Activated CD4-positive, alpha-beta memory T cell treated with anti-CD3 and anti-CD28 coated beads for 36 hours (primary cell): ENCODE results near the gene C12orf75. TPM values are rescaled to one million over a fixed set of nuclear protein-coding genes. Genes with fewer than 3 reads are reported as not detected.
A peak's percentile ranks its signal among the peaks of the same experiment; 100 is the strongest.
"Not testable (repeated sequence)": the region's sequence is repeated elsewhere in the genome, so short reads cannot be mapped to it uniquely, and the experiment has no call there.

Source experiments
- CTCF ChIA-PET: fragments of 350-600 bp; sonication (Branson Sonifier 250); formaldehyde crosslinking; loops from one replicate; lab custom pipeline; 2021; ENCODE audit warnings: antibody characterized with exemption, inconsistent platforms; lab: Charles Lee
- POLR2A ChIA-PET: fragments of 350-600 bp; sonication (Branson Sonifier 250); formaldehyde crosslinking; loops from one replicate; lab custom pipeline; 2021; ENCODE audit warnings: antibody characterized with exemption; lab: Charles Lee
- DNase-seq: peaks from one replicate; pipeline ENCODE4 v3.0.0-alpha.2; 2020
- H3K27ac Mint-ChIP-seq: one replicate; pipeline ENCODE4 v1.8.0; 2021; ENCODE audit warnings: mixed read lengths
- H3K27me3 Mint-ChIP-seq: one replicate; pipeline ENCODE4 v1.8.0; 2021; ENCODE audit warnings: mixed read lengths
- H3K36me3 Mint-ChIP-seq: one replicate; pipeline ENCODE4 v1.8.0; 2021; ENCODE audit warnings: mixed read lengths
- H3K4me1 Mint-ChIP-seq: one replicate; pipeline ENCODE4 v1.8.0; 2021; ENCODE audit warnings: low read depth, mixed read lengths
- H3K4me3 Mint-ChIP-seq: one replicate; pipeline ENCODE4 v1.8.0; 2021; ENCODE audit warnings: mild to moderate bottlenecking, mixed read lengths
- H3K9me3 Mint-ChIP-seq: one replicate; pipeline ENCODE4 v1.8.0; 2021; ENCODE audit warnings: mixed read lengths
- intact Hi-C: fragments of 100-400 bp; cut with micrococcal nuclease; formaldehyde crosslinking; loops from one replicate; pipeline ENCODE4 v1.15.1; 2023
- total RNA-seq, 2 experiments: library from RNA; stranded (reverse); gene quantifications; one replicate each; pipeline ENCODE4 v1.2.3, GENCODE V29; 2021

The C12orf75 gene
- total RNA-seq, 2 experiments from 2014 or later: 73.7 to 79.7 TPM

DNA sequence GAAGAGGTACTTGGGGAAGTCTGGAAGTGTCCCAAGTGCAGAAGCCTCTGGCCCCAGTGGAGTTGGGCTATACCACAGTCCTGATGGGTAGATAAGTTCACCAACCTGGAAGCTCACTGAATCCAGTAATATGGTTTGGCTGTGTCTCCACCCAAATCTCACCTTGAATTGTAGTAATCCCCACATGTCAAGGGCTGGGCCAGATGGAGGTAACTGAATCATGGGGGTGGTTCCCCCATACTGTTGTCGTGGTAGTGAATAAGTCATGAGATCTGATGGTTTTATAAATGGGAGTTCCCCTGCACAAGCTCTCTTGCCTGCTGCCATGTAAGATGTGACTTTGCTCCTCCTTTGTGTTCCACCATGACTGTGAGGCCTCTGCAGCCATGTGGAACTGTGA lies 11.1 kb downstream of the C12orf75 start:
- peak; percentile 18 for DNase-seq
- H3K4me1 Mint-ChIP-seq, H3K27me3 Mint-ChIP-seq, H3K4me3 Mint-ChIP-seq, CTCF ChIA-PET, intact Hi-C loops, POLR2A ChIA-PET, H3K27ac Mint-ChIP-seq: not testable (repeated sequence)
- Mint-ChIP-seq H3K9me3 (peaks cover 15% of the 10 kb centered on the region), H3K36me3 (peaks cover 18% of the 10 kb centered on the region)

DNA sequence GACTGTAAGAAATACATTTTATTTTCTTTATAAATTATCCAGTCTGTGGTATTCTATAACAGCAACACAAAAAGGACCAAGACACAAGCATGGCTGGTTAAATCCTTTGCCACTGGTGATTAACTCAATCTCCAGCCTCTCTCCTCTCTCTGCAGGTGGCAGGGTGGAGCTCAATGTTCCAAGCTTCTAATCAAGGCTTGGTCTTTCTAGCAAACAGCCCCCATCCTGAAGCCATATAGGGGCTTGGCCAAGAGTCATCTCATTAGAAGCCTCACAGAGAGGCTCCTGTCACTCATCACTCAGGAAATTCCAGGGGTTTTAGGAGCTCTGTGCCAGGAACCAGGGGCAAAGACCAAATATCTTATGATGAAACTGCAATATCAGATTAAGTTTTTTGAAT lies 12.0 kb downstream of the C12orf75 start:
- H3K27me3 Mint-ChIP-seq: no peaks in the 10 kb centered on the region
- CTCF ChIA-PET: interaction anchor here (1.2 kb wide), 1 partner anchor 15 kb away, joined by 3 read pairs; no protein-coding TSS in a partner anchor
- H3K9me3 Mint-ChIP-seq: peaks cover 15% of the 10 kb centered on the region
- no peak overlapping the region for H3K27ac Mint-ChIP-seq
- intact Hi-C loops: no loop called here
- H3K4me3 Mint-ChIP-seq: no peak overlapping the region
- POLR2A ChIA-PET: no interaction called here
- no peak for DNase-seq
- peaks cover 1% of the 10 kb centered on the region for H3K4me1 Mint-ChIP-seq
- peaks cover 18% of the 10 kb centered on the region for H3K36me3 Mint-ChIP-seq

GRCh38 chr12:105343836-105344235 lies 13.3 kb downstream of the C12orf75 start:
- no peaks in the 10 kb centered on the region for H3K4me1 Mint-ChIP-seq
- ChIA-PET CTCF (no interaction called here), POLR2A (no interaction called here)
- DNase-seq: no peak
- no peaks in the 10 kb centered on the region for H3K27me3 Mint-ChIP-seq
- H3K9me3 Mint-ChIP-seq: peaks cover 15% of the 10 kb centered on the region
- intact Hi-C loops: no loop called here
- no peak overlapping the region for H3K4me3 Mint-ChIP-seq
- H3K36me3 Mint-ChIP-seq: peaks cover 18% of the 10 kb centered on the region
- no peak overlapping the region for H3K27ac Mint-ChIP-seq

- Mint-ChIP-seq H3K36me3 (peaks cover 4% of the 10 kb centered on the region), H3K4me3 (no peak overlapping the region), H3K27me3 (no peaks in the 10 kb centered on the region), H3K4me1 (peaks cover 4% of the 10 kb centered on the region), H3K9me3 (no peaks in the 10 kb centered on the region), H3K27ac (no peak overlapping the region)
- CTCF ChIA-PET: no interaction called here
- intact Hi-C loops: no loop called here
- DNase-seq: no peak
- POLR2A ChIA-PET: no interaction called here
These were observed 17.0 kb downstream of the C12orf75 start for GRCh38 chr12:105347499-105347898.

- H3K36me3 Mint-ChIP-seq: peaks cover 4% of the 10 kb centered on the region
- H3K4me3 Mint-ChIP-seq: no peak overlapping the region
- CTCF ChIA-PET: no interaction called here
- peaks cover 4% of the 10 kb centered on the region for H3K4me1 Mint-ChIP-seq
- no peak for DNase-seq
- H3K27ac Mint-ChIP-seq: no peak overlapping the region
- no peaks in the 10 kb centered on the region for H3K9me3 Mint-ChIP-seq
- POLR2A ChIA-PET: no interaction called here
- H3K27me3 Mint-ChIP-seq: no peaks in the 10 kb centered on the region
- intact Hi-C loops: no loop called here
These were observed 17.7 kb downstream of the C12orf75 start for GRCh38 chr12:105348142-105348541.

DNA sequence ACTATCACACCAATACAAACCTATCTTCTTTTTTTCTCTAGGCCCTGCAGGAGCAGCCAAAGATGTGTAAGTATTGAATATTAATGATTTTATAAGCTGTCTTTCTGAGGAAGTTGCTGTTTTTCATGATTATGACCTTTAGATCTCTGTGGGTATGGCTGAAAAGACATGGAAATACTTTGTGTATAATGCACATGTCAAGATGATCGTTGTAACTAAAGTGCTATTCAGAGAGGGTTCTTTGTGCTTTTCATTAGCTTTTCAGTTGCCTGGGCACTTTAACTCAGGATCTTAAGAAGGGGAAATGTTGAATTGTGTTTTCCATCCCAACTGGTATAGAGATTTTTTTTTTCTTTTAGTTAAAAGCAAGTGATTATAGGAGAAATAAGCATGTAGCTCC lies 18.1 kb downstream of the C12orf75 start:
- DNase-seq: no peak
- Mint-ChIP-seq H3K9me3 (no peaks in the 10 kb centered on the region), H3K27me3 (no peaks in the 10 kb centered on the region), H3K36me3 (peaks cover 4% of the 10 kb centered on the region), H3K4me3 (no peak overlapping the region), H3K27ac (no peak overlapping the region), H3K4me1 (peaks cover 4% of the 10 kb centered on the region)
- intact Hi-C loops: no loop called here
- POLR2A ChIA-PET: no interaction called here
- CTCF ChIA-PET: interaction anchor here (1.0 kb wide), 1 partner anchor 11 kb away, joined by 3 read pairs; no protein-coding TSS in a partner anchor

DNA sequence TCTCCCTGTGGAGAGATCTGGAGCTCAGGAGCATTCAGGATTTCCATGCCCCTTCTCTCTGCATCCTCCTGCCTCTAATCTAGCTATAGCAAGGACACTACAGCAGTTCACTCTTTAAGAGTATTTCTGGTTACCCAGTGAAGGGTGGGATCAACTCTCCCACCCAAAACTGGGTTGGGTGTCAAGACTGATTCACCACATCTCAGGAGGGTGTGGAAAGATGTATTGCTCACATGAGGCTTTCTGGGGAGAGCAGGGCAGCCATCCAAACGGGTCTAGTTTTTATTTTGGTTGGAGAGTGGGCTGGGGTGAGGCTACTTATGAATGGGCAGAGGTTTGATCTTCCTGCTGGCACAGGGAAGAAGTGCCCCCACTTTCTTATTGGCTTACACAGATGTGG lies 18.6 kb downstream of the C12orf75 start:
- peaks cover 4% of the 10 kb centered on the region for H3K36me3 Mint-ChIP-seq
- DNase-seq: no peak
- no peak overlapping the region for H3K4me3 Mint-ChIP-seq
- POLR2A ChIA-PET: no interaction called here
- CTCF ChIA-PET: interaction anchor here (1.0 kb wide), 1 partner anchor 11 kb away, joined by 3 read pairs; no protein-coding TSS in a partner anchor
- no peaks in the 10 kb centered on the region for H3K27me3 Mint-ChIP-seq
- no peak overlapping the region for H3K27ac Mint-ChIP-seq
- no peaks in the 10 kb centered on the region for H3K9me3 Mint-ChIP-seq
- peaks cover 4% of the 10 kb centered on the region for H3K4me1 Mint-ChIP-seq
- intact Hi-C loops: no loop called here

DNA sequence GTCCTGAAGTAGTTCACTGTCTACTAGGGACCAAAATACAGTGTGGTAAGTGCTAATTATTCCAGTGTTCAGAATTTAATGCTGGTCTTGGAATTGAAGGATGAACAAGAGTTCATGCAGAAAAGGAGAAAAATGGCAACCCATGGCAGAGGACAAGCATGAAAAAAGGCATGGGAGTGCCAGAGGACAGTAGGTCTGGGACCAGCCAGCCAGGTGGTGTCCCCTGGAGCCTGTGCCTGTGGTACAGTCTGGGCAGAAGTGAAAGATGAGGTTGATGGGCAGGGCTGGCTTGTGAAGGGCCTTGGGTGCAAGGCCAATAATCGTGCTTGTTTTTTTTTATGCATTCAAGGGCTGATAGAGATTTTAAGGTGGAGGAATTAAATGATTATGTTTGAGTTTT lies 21.0 kb downstream of the C12orf75 start:
- Mint-ChIP-seq H3K4me3 (no peak overlapping the region), H3K27me3 (no peaks in the 10 kb centered on the region), H3K36me3 (peaks cover 4% of the 10 kb centered on the region), H3K27ac (no peak overlapping the region), H3K4me1 (peaks cover 4% of the 10 kb centered on the region), H3K9me3 (no peaks in the 10 kb centered on the region)
- ChIA-PET CTCF (no interaction called here), POLR2A (no interaction called here)
- intact Hi-C loops: no loop called here
- no peak for DNase-seq

- H3K27ac Mint-ChIP-seq: no peak overlapping the region
- H3K4me1 Mint-ChIP-seq: peaks cover 6% of the 10 kb centered on the region
- ChIA-PET CTCF (no interaction called here), POLR2A (no interaction called here)
- H3K9me3 Mint-ChIP-seq: no peaks in the 10 kb centered on the region
- H3K27me3 Mint-ChIP-seq: no peaks in the 10 kb centered on the region
- no peak overlapping the region for H3K4me3 Mint-ChIP-seq
- intact Hi-C loops: no loop called here
- no peak for DNase-seq
- H3K36me3 Mint-ChIP-seq: peaks cover 4% of the 10 kb centered on the region
These were observed 21.6 kb downstream of the C12orf75 start for GRCh38 chr12:105352052-105352451.

DNA sequence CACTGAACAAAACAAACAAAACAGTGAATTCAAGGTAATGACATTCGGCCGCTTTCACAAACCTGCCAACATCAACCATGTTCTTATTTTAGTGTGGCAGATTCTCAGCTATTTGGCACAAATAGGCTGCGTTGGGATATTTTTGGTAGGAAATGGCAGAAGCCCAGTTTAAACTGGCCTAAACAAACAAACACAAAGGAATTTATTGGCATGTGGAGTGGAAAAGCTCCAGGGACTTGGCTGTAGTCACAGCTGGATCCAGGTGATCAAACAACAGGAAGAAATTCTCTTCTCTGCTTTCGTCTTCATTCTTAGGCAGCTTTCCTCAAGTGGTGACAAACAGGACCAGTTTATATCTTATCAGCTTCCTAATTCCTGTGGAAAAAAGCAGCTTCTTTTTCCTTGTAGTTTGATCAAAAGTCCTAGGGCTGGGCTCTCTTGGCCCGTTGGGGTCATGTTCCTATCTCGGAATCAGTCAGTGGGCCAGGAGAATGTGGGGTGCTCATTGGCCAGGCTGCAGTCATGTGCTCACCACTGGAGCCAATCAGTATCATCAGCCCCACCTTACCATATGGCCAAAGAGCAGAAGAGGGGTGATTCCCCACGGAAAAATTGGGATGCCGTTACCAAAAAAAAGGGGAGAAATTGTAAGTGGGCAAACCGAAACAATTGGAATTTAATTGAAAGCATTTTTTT lies 22.6 kb downstream of the C12orf75 start:
- CTCF ChIA-PET: interaction anchor here (0.9 kb wide), 1 partner anchor 12 kb away, joined by 3 read pairs; no protein-coding TSS in a partner anchor
- peaks cover 4% of the 10 kb centered on the region for H3K36me3 Mint-ChIP-seq

GRCh38 chr12:105355752-105356151 lies 25.3 kb downstream of the C12orf75 start:
- no peak for DNase-seq
- Mint-ChIP-seq H3K4me1 (peaks cover 15% of the 10 kb centered on the region), H3K27me3 (no peaks in the 10 kb centered on the region), H3K36me3 (peaks cover 4% of the 10 kb centered on the region), H3K27ac (no peak overlapping the region), H3K4me3 (no peak overlapping the region), H3K9me3 (no peaks in the 10 kb centered on the region)
- intact Hi-C loops: no loop called here
- ChIA-PET POLR2A (no interaction called here), CTCF (interaction anchor here (1.1 kb wide), 1 partner anchor 195 kb away, joined by 3 read pairs; no protein-coding TSS in a partner anchor)

More for the DNA sequence above, 22.6 kb downstream of the C12orf75 start:
- Mint-ChIP-seq H3K27ac (no peak overlapping the region), H3K4me1 (peaks cover 14% of the 10 kb centered on the region), H3K27me3 (no peaks in the 10 kb centered on the region), H3K4me3 (no peak overlapping the region), H3K9me3 (no peaks in the 10 kb centered on the region)
- no peak for DNase-seq
- intact Hi-C loops: no loop called here
- POLR2A ChIA-PET: no interaction called here

DNA sequence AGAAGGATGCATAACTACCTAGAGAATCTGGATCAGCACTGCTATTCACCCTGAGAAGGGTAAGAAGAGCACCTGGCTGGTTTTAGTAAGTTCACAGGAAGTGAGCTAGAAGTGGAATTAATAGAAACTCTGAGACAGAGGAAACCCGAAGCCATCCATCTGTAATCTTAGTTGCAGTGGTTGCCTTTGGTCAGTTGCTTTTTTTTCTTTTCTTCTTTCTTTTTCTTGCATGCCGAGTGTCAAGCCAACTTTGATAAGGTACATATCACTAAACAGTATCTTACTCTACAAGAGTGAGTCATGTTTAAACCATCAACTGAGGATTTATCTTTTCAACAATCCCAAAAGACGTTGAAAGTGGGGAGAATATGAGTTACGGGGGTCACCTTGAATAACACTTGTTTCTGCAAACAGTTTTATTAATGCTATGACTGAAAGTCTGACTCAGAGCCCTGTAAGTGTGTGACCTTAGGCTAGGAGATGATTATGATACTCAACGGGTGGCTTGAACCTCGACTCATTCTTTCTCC lies 26.7 kb downstream of the C12orf75 start:
- H3K9me3 Mint-ChIP-seq: no peaks in the 10 kb centered on the region
- ChIA-PET POLR2A (no interaction called here), CTCF (interaction anchor here (0.7 to 1.1 kb wide), 2 partner anchors 15 to 196 kb away, joined by 3 read pairs; no protein-coding TSS in a partner anchor)
- no peaks in the 10 kb centered on the region for H3K27me3 Mint-ChIP-seq
- DNase-seq: no peak
- H3K27ac Mint-ChIP-seq: peak overlapping the region; percentile 57
- no peak overlapping the region for H3K4me3 Mint-ChIP-seq
- intact Hi-C loops: loop anchor here (1.0 kb wide), 1 partner anchor 27 kb away; the partner anchor contains the start of gene C12orf75
- peaks cover 1% of the 10 kb centered on the region for H3K36me3 Mint-ChIP-seq
- peaks cover 11% of the 10 kb centered on the region for H3K4me1 Mint-ChIP-seq
